ENCODE data around the gene CEP164.

CEP164 gene

GRCh38 chr11:117431436-117431835, 103.8 kb downstream of the CEP164 start (continued):
- TF ChIP-seq ATF2 (tag by site-specific recombination; IDR thresholded peaks at IDR 0.05; ENCODE audit: low read depth) (no peak), ZNF830 (tag by site-specific recombination; IDR thresholded peaks at IDR 0.05; ENCODE audit: low read depth) (no peak), PRDM1 (tag by site-specific recombination; IDR thresholded peaks at IDR 0.05) (no peak)

GRCh38 chr11:117433717-117434116, 106.1 kb downstream of the CEP164 start:
- no peak for TF ChIP-seq ZNF239 (tag by site-specific recombination; IDR thresholded peaks at IDR 0.05)
- no peak for TF ChIP-seq ZNF449 (tag by site-specific recombination; IDR thresholded peaks at IDR 0.05)
- no peak for TF ChIP-seq ZNF76 (tag by site-specific recombination; IDR thresholded peaks at IDR 0.05; ENCODE audit: borderline replicate concordance, low read depth)
- no peak for TF ChIP-seq ZNF398 (tag by site-specific recombination; IDR thresholded peaks at IDR 0.05)
- no peak for TF ChIP-seq SCRT2 (tag by site-specific recombination; IDR thresholded peaks at IDR 0.05)
- no peak for TF ChIP-seq ZNF184 (tag by site-specific recombination; IDR thresholded peaks at IDR 0.05)
- TF ChIP-seq ZNF26 (tag by site-specific recombination; IDR thresholded peaks at IDR 0.05): no peak
- no peak for TF ChIP-seq INSM2 (tag by site-specific recombination; IDR thresholded peaks at IDR 0.05)
- no peak for TF ChIP-seq HOXA7 (CRISPR knock-in tag; IDR thresholded peaks at IDR 0.05; ENCODE audit: borderline replicate concordance)
- TF ChIP-seq ZSCAN23 (tag by site-specific recombination; IDR thresholded peaks at IDR 0.05): no peak
- TF ChIP-seq SP3 (tag by site-specific recombination; IDR thresholded peaks at IDR 0.05): no peak
- no peak for TF ChIP-seq KLF16 (tag by site-specific recombination; IDR thresholded peaks at IDR 0.05)
- TF ChIP-seq ZSCAN30 (tag by site-specific recombination; IDR thresholded peaks at IDR 0.05): no peak
- TF ChIP-seq GLIS1 (tag by site-specific recombination; IDR thresholded peaks at IDR 0.05): no peak
- Histone ChIP-seq H3K4me3 (ENCODE audit: low read depth, low read length) (no peak overlapping the region), H3K4me1 (ENCODE audit: control insufficient read depth, insufficient read depth, low read length) (no peaks in the 10 kb centered on the region), H3K36me3 (ENCODE audit: control insufficient read depth in 2 of 2, insufficient read depth in 1 of 2, low read length in 2 of 2) (no peaks in the 10 kb centered on the region), H3K27ac (ENCODE audit: extremely low read depth, low read depth, low read length) (no peak overlapping the region), H3K9me3 (ENCODE audit: control insufficient read depth, insufficient read depth, low read depth, low read length) (no peaks in the 10 kb centered on the region)
- ChIA-PET POLR2A (no interaction called here), CTCF (no interaction called here)

Measured in HEK293 (cell line).